LNCaP clone FGC (cell line): ENCODE results near the gene CD200.
"Not testable (repeated sequence)": the region's sequence is repeated elsewhere in the genome, so short reads cannot be mapped to it uniquely, and the experiment has no call there.

Source experiments
- DNase-seq: peaks from one replicate; pipeline ENCODE4 v3.0.0-alpha.2; 2011; ENCODE audit warnings: low read depth
- H3K4me3 ChIP-seq: 2 replicates; pipeline ENCODE4 v1.5.1; 2011; ENCODE audit warnings: mild to moderate bottlenecking, low read depth, low read length, control low read depth
- CTCF ChIP-seq: IDR thresholded peaks from 2 replicates; pipeline ENCODE4 v1.5.1; 2012; ENCODE audit warnings: mild to moderate bottlenecking; ENCODE audit not compliant: control insufficient read depth, insufficient read depth; ENCODE audit errors: extremely low read depth

The CD200 gene

GRCh38 chr3:112399064-112399463 lies 66.1 kb downstream of the CD200 start:
- no peak overlapping the region for H3K4me3 ChIP-seq

GRCh38 chr3:112399554-112399953 lies 66.6 kb downstream of the CD200 start:
- not testable (repeated sequence) for DNase-seq, H3K4me3 ChIP-seq

More at GRCh38 chr3:112399064-112399463, 66.1 kb downstream of the CD200 start:
- no peak for DNase-seq
- TF ChIP-seq CTCF, result no peak

- not testable (repeated sequence) for DNase-seq, H3K4me3 ChIP-seq
These were observed 67.4 kb downstream of the CD200 start for GRCh38 chr3:112400317-112400716.

- DNase-seq, result no peak
- no peak for TF ChIP-seq CTCF
These were observed 68.7 kb downstream of the CD200 start for GRCh38 chr3:112401617-112402016.

GRCh38 chr3:112403103-112403502 lies 70.1 kb downstream of the CD200 start:
- DNase-seq, result no peak
- no peak for TF ChIP-seq CTCF
- H3K4me3 ChIP-seq, result no peak overlapping the region

More at GRCh38 chr3:112401617-112402016, 68.7 kb downstream of the CD200 start:
- H3K4me3 ChIP-seq, result no peak overlapping the region

- H3K4me3 ChIP-seq, DNase-seq: not testable (repeated sequence)
These were observed 72.1 kb downstream of the CD200 start for GRCh38 chr3:112404924-112405549.

GRCh38 chr3:112405845-112406244 lies 72.9 kb downstream of the CD200 start:
- no peak for TF ChIP-seq CTCF
- H3K4me3 ChIP-seq, result no peak overlapping the region
- DNase-seq, result no peak

GRCh38 chr3:112407214-112407887 lies 74.4 kb downstream of the CD200 start:
- H3K4me3 ChIP-seq, result no peak overlapping the region
- DNase-seq, result no peak
- no peak for TF ChIP-seq CTCF
